Activated T-cell treated with anti-CD3 and anti-CD28 coated beads for 24 hours (primary cell): ENCODE measurements around the gene TPM2.
"Not testable (repeated sequence)": the region's sequence is repeated elsewhere in the genome, so short reads cannot be mapped to it uniquely, and the experiment has no call there.

Experiments
- DNase-seq: peaks from one replicate; pipeline ENCODE4 v3.0.0-alpha.2; 2020; ENCODE audit warnings: low read depth

Gene TPM2

DNA sequence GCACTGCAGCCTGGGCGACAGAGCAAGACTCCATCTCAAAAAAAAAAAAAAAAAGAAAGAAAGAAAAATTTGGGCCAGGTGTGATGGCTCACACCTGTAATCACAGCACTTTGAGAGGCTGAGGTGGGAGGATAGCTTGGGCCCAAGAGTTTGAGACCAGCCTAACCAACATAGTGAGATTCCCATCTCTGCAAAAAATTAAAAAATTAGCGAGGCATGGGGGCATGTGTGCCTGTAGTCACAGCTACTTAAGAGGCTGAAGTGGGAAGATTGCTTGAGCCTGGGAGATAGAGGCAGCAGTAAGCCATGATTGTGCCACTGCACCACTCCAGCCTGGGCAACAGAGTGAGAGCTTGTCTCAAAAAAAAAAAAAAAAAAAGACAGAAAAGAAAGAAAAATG, 36.1 kb downstream of the TPM2 start:
- DNase-seq = no peak

DNA sequence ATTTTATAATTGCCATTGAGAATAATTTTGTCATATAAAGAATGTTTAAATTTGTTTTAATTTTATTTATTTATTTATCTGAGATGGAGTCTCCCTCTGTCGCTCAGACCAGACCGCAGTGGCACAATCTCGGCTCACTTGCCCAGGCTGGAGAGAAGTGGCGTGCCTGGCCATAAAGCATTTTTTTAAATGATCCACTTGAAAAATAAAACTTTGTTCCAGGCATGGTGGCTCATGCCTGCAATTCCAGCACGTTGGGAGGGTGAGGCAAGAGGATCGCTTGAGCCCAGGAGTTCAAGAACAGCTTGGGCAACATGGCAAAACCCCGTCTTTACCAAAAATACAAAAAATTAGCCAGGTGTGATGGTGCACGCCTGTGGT, 36.9 kb downstream of the TPM2 start:
- no peak for DNase-seq

DNA sequence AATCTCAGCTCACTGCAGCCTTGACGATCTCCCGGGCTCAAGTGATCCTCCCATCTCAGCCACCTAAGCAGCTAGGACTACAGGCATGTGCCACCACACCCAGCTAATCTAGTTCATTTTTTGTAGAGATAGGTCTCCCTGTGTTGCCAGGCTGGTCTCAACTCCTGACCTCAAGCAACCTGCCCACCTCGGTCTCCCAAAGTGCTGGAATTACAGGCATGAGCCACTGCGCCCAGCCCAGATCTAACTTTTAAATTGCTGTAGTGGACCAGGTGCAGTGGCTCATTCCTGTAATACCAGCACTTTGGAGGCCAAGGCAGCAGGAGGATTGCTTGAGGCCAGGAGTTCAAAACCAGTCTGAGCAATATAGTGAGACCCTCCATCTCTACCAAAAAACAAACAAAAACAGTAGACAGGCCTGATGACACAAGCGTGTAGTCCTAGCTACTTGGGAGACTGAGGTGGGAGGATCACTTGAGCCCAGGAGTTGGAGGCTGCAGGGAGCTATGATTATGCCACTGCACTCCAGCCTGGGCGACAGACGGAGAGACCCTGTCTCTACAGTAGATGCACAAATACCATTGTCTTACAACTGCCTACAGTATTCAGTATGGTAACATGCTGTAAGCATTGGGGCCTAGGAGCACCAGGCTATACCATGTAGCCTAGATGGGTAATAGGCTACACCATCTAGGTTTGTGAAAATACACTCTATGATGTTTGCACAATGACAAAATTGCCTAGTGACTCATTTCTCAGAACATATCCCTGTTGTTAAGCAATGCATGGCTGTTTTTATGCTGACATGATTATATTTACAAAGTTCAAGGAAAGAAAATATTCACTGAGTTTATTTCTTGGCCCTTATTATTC, 37.5 kb downstream of the TPM2 start:
- no peak for DNase-seq

DNA sequence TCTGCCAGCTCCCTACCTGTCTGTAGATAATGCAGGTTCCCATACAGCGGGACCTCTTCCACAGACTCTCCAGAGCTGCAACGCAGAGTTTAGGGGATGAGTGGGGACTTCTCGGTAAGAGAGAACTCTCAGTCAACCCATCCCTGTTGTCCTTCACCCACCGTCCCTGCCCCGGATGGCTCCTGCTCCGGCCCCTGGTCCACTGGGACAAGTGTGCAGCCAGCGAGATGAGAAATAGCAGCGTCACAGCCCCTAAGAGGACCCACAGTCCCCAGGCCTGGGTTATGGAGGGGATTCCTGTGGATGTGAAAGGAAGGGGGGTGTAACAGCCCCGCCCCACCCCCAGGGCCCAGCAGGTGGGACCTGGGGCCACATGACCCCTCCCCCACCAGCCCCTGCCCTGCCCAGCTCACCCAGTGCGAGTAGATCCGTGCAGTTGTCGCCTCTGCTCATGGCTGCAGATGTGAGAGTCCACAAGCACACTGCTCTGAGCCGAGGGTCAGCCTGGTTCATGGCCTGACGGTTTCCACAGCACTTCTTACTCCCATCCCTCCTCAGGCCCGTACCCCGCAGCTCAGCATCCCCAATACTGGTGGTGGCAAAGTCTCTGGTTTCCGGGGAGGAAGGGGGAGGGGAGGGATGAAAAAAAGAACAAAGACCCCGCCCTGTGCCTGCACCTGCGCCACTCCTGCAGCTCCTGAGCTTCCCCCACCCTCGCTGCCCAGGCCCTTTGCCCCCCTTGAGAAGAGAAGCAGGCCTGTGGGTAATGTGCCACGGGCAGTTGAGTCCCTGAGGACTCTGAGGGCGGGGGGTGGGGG, 39.2 kb downstream of the TPM2 start, which contains the start of gene SIT1:
Gene SIT1, minus strand, starts transcription at position 591 of the 818 bp plus-strand sequence. Its CDS starts 78 bp downstream, at position 513.
- DNase-seq = no peak

DNA sequence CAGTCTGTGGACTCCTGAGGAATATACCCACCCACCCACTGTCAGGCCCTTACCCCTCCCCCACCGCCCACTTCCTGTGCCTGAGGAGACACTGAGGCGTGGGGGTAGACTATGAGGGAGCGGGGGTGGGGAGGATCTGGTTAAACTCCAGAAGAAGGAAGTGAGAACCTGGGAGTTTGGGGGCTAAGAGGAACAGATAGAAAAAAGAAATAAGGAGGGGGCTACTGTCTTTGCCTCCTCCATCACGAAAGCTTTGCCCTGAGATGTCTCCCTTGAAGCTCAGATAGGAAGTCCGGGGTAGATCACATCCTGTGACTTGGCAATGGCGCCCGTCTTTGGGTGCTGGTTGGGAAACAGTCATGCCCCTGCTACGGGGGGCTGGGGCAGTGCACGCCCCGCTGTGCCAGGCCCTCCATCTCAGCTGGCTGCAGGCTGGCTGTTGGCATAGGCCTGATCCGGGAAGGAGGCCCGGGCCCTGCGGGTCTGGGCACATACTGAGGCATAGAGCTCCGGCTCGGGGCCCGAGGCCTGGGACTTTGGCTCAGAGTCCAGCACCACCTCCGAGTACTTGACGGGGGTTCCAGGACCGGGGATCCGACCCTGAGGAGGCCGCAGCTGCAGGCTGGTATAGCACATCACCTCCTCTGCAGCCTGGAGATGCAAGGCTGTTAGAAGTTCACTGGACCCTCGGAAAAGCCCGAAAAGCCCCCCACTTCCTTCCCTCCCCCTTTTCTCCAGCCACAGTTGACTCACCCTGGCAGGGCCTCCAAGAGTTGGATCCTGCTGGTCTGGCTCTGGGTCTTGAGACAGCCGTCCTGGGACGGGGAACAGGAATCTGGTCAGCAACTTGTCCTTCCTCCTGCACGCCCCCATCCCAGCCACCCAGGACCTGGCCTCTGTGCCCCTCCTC, 40.0 kb downstream of the TPM2 start:
- no peak for DNase-seq

DNA sequence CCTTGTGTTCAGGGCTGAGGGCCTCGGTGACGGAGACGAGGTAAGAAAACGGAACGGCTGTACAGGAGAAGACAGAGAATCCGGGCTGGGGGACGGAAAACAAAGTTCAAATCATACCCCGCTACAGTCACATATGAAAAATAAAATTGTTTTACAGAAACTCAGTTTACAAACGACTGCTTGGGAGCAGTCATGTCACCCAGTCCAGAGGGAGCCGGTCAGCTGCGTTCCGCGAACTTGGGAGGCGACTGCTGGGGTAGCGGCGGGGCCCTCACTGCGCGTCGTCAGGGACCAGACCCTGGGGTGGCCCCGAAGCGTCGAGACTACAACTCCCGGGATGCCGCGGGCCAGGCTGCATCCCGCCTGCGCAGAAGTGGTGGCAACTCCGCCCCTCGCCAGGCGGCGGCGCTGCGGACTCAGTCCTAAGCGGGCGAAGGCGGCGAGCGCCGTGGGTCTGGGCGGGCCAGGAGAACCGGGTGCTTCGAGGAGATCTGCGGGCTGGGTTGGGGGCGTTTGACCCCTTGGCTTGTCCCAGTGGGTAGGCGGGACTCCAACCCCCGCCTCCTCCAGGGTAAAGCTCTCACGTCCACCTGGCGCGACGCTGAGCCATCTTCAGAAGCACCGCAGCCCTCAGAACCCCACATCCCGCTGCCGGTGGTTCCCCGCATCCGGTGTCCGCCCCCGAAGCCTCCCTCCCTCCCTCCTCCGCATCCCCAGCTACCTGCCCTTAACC, 43.0 kb downstream of the TPM2 start:
- peak; percentile 87 for DNase-seq

DNA sequence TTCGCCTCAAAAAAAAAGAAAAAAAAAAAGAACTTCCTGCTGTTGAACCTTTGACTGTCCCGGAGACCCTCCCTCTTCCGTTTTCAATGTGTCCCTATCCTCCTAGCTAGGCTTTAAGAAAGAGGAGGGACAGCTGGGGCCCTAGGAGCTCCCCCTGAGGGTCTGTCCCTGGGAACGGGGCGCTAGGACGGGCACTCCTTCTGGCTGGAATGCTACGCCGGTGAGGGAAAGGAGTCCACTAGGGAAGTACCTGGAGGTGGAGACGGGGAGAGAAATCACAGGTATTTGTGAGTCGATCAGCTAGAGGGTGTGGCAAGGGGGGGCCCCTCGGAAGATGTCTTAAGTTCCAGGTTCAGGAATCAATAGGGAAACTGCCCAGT, 43.6 kb downstream of the TPM2 start:
- DNase-seq = no peak

DNA sequence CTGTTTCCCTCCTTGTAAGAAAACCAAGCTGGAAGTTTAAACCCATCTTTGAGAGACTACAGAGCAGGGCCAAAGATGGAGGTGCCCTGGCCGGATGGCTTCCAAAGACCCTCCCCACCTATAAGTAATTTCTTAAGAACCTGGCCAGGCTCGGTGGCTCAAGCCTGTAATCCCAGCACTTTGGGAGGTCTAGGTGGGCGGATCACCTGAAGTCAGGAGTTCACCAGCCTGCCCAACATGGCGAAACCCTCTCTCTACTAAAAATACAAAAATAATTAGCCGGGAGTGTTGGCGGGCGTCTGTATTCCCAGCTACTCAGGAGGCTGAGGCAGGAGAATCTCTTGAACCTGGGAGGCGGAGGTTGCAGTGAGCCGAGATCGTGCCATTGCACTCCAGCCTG, 44.0 kb downstream of the TPM2 start:
- DNase-seq = not testable (repeated sequence)

DNA sequence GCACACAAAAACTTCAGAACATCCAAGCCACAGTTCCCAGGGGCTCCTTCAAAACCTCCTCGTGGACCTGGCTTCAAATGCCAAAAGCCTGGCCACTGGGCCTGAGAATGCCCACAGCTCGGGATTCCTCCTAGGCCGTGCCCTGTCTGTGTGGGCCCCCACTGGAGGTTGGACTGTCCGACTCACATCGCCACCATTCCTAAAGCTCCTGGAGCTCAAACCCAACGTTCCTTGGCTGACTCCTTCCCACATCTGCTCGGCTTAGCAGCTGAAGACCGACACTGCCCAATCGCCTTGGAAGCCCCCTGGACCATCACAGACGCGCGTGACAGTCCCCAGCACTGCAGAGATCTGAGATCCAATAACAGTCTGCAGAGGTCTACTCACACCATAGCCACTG, 46.7 kb downstream of the TPM2 start:
- no peak for DNase-seq

DNA sequence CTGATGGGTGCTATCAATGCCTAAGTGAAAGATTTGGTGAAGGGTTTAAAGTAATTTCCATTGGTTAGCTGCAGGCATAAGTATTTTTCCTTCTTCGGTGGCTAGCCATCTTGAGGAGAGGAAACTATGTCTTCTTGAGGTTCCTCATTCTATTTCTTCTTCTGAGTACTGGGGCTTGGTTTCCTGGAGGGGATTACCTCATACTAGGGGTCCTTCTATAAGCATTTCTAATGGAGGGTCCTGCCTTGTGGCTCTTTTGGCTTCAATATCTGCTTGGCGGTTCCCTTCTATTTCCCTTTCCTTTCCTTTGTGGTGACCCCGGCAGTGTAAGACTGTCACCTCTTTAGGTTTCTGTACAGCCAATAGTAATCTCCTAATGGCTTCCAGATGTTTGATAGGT, 48.2 kb downstream of the TPM2 start:
- not testable (repeated sequence) for DNase-seq

DNA sequence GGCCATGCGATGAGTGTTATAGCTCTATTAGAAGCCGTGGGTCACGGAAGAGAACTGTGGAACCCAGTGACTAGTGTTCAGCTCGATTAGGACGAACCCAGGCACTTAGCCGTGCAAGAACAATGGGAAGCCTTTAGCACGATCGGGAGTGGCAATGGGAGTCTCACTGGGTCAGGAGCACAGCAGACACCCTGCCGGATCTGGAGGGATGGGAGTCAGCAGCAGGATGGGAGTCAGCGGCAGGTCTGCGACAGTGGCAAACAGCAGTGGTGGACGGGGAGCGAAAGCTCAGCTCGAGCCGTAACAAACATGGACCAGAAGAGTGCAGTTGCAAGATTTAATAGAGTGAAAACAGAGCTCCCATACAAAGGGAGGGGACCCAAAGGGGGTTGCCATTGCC, 49.3 kb downstream of the TPM2 start:
- not testable (repeated sequence) for DNase-seq

DNA sequence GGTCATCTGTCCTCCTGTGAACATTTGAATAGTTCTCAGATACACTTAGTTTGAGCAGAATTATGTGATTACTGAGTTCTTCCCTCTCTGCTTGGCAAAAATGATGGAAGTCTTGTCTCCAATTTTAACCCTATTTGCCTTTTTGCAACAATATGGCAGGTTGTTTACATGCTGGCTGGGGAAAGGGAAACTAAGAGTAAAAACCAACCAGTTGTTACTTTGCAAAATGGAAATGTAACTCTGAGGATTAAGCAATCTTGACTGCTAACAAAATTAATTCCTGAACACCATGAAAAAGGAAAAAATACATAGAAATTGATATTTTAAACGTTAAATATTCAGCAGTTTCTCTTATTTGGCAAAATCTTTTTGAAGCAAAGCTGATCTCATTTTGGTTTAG, 50.1 kb downstream of the TPM2 start:
- DNase-seq = no peak

DNA sequence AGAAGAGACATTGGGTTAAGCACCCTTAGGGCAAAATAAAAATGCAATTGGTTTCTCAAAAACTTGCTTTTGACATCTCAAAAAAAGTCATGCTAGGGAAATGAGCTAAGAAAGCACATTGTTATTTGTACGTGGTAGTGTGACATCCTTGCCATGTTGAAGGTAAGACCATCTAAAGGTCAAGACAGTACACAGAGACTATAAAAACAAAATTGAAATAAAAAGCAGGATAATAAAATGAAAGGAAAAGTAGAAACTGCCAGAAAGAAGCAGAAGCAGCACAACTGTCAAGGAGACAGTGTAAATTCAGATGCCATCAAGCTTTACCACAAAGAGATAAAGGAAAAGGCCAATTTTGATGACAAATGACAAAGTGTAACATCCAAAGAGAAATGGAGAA, 50.5 kb downstream of the TPM2 start:
- not testable (repeated sequence) for DNase-seq

DNA sequence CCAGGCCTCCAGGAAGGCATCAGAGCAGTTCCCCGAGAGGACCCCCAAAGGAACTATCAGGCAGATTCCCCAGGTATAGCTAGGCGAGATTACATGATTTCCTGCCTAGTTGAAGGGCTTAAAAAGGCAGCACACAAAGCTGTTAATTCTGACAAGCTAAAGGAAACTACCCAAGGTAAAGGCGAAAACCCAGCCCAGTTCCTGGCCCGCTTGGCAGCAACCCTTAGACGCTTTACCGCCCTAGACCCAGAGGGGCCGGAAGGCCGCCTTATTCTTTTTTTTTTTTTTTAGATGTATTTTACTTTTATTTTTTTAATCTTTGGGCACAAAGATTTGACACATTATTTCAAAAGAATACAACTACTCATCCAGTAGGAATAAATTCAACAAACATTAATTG, 51.0 kb downstream of the TPM2 start:
- not testable (repeated sequence) for DNase-seq

DNA sequence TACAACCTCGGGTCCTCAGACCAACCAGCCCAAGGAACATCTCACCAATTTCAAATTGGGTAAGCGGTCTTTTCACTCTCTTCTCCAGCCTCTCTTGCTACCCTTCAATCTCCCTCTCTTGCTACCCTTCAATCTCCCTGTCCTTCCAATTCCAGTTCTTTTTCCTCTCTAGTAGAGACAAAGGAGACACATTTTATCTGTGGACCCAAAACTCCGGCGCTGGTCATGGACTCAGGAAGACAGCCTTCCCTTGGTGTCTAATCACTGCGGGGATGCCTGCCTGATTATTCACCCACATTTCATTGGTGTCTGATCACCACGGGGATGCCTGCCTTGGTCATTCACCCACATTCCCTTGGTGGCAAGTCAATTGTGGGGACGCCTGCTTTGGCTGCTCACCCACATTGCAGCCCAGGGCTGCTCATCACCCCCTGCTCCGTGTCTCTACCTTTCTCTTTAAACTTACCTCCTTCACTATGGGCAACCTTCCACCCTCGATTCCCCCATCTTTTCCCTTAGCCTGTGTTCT, 52.2 kb downstream of the TPM2 start:
- not testable (repeated sequence) for DNase-seq

DNA sequence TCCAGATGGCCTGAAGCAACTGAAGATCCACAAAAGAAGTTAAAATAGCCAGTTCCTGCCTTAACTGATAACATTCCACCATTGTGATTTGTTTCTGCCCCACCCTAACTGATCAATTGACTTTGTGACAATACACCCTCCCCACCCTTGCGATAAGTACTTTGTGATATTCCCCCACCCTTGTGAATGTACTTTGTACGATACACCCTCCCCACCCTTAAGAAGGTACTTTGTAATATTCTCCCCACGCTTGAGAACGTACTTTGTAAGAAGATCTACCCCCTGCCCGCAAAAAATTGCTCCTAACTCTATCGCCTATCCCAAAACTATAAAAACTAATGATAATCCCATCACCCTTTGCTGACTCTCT, 52.9 kb downstream of the TPM2 start:
- DNase-seq = not testable (repeated sequence)

DNA sequence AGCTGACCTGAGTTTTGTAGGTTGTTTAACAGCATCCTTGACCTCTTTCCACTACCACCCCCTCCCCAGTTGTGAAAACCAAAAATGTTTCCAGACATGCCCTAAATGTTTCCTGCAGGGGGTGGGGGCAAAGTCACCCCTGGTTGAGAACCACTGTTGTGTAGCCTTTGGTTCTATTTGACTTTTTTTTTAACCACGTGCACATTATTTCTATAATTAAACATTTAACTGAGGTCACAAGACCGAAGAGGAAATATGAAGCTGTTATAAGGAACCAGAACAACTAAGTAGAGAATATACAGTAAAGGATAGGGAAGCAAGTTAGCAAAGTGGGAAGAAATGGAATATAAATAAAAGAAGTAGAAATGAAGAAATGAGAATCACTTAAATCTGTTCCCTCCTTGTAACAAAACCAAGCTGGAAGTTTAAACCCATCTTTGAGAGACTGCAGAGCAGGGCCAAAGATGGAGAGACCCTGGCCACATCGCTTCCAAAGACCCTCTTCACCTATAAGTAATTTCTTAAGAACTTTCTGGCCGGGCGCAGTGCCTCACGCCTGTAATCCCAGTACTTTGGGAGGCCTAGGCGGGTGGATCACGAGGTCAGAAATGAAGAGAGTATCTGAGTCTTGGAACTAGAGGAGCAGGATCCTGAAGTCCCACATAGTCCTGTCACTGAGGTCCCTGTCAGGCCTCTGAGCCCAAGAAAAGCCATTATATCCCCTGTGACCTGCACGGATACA, 53.4 kb downstream of the TPM2 start:
- no peak for DNase-seq

DNA sequence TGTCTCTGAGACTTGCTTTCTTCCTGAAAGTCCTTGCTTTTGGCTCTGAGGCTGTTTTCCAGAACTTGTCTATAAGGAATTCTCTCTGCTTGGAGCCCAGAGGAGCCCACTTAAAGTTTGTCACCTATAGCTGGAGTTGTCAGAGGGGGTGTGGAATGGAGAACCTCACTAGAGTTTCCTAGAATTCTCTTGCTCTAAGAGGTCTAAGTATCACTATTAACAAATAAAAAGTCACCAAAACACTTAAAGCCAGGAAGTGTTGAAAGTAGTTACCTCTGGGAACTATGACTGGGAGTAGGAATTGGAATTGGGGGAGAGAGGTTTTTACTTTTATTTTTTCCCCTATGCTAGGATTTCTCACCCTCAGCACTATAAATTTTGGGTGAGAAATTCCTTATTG, 54.0 kb downstream of the TPM2 start:
- no peak for DNase-seq
